Gastrocnemius medialis (tissue), 4 donors: ENCODE results near the gene HOTAIR. TPM values are rescaled to one million over a fixed set of nuclear protein-coding genes. Genes with fewer than 3 reads are reported as not detected.
A peak's percentile ranks its signal among the peaks of the same experiment; 100 is the strongest.

Experiments
- ATAC-seq, 2 donors: fragments of 150-250 bp; one replicate each; pipeline ENCODE4 v1.9.1; 2016
- DNase-seq, 2 donors: peaks; one replicate each; pipeline ENCODE4 v3.0.0-alpha.2; 2019
- H3K27ac ChIP-seq, 4 donors: fragments of 200-600 bp; sonication (generic); 1 replicate in 1 of 4; 2 replicates in 3 of 4; pipeline ENCODE4 v1.5.1; 2016 to 2018; ENCODE audit warnings: mild to moderate bottlenecking in 2 of 4, moderate library complexity in 1 of 4
- H3K27me3 ChIP-seq, 3 donors: fragments of 200-600 bp; sonication (generic) in 2 of 3; 1 replicate in 1 of 3; 2 replicates in 2 of 3; pipeline versions ENCODE4 v1.5.1 to v1.6.0; 2016 to 2019; ENCODE audit warnings: mild to moderate bottlenecking in 1 of 3, moderate library complexity in 1 of 3
- H3K36me3 ChIP-seq, 2 donors: fragments of 200-600 bp; sonication (generic) in 1 of 2; one replicate each; pipeline ENCODE4 v1.5.1; 2017 to 2018
- H3K4me1 ChIP-seq, 2 donors: fragments of 200-600 bp; sonication (generic) in 1 of 2; one replicate each; pipeline ENCODE4 v1.5.1; 2016 to 2017; ENCODE audit warnings: mild to moderate bottlenecking in 2 of 2
- H3K4me3 ChIP-seq, 4 donors: fragments of 200-600 bp; sonication (generic) in 3 of 4; 1 replicate in 1 of 4; 2 replicates in 3 of 4; pipeline ENCODE4 v1.5.1; 2016 to 2019; ENCODE audit warnings: mild to moderate bottlenecking in 2 of 4
- H3K9me3 ChIP-seq, 3 donors: fragments of 200-600 bp; sonication (generic) in 2 of 3; 1 replicate in 1 of 3; 2 replicates in 2 of 3; pipeline ENCODE4 v1.5.1; 2016 to 2019
- CTCF ChIP-seq, 5 experiments: fragments of 450-650 bp in 3 of 5; fragments of 200-600 bp in 2 of 5; sonication (generic) in 2 of 5; IDR thresholded peaks in 4 of 5; conservative IDR thresholded peaks in 1 of 5; 1 replicate in 4 of 5; 2 replicates in 1 of 5; pipeline ENCODE4 v1.5.1; 2016 to 2019; ENCODE audit warnings: antibody characterized with exemption in 5 of 5, mild to moderate bottlenecking in 3 of 5, moderate library complexity in 3 of 5
- POLR2A ChIP-seq, 2 donors: fragments of 450-650 bp; IDR thresholded peaks; one replicate each; pipeline ENCODE4 v1.6.1; 2017; ENCODE audit warnings: antibody characterized with exemption in 2 of 2, mild to moderate bottlenecking in 2 of 2, moderate library complexity in 2 of 2
- in situ Hi-C, 4 donors: fragments of 200-750 bp; cut with MboI; loops; one replicate each; pipeline versions ENCODE4 v1.15.0 to v1.8.0; 2017; ENCODE audit warnings: low sequenced_read_pairs in 4 of 4
- intact Hi-C: fragments of 100-400 bp; cut with DNase I; formaldehyde crosslinking; loops from one replicate; pipeline ENCODE4 v1.15.1; 2023; ENCODE audit warnings: low total_unique reads
- total RNA-seq, 4 donors: library from RNA; depleted of rRNA; stranded (reverse); fragments of >200 nt; gene quantifications; one replicate each; pipeline versions ENCODE4 v1.1.0 to v1.2.3, GENCODE V29; 2016

Gene HOTAIR
- total RNA-seq, 4 donors from 2014 or later: 0.35 to 0.83 (median 0.56) TPM; not detected in 1

GRCh38 chr12:53986686-53987483, 12.1 kb upstream of the HOTAIR start:
- intact Hi-C loops: loop anchor here (2.0 to 5.0 kb wide), 2 partner anchors 32 to 295 kb away; partner anchors contain the start of genes CBX5 and HNRNPA1
- TF ChIP-seq CTCF (IDR thresholded peaks at IDR 0.05 in 4 of 5, conservative IDR thresholded peaks at IDR 0.05 in 1 of 5) (no peak), POLR2A (IDR thresholded peaks at IDR 0.05) (no peak)
- Histone ChIP-seq H3K4me3 (peak overlapping the region; percentile 68 to 85 (median 82)), H3K4me1 (peaks cover 45 to 47% of the 10 kb centered on the region in 2 donors), H3K27me3 (peaks cover 0 to 21% (median 0%) of the 10 kb centered on the region in 3 donors), H3K27ac (peak overlapping the region; percentile 94 to 100 (median 98)), H3K9me3 (no peaks in the 10 kb centered on the region), H3K36me3 (no peaks in the 10 kb centered on the region)
- DNase-seq: no peak
- ATAC-seq: no peak
- in situ Hi-C loops: loop anchor here (10.0 to 25.0 kb wide), 4 partner anchors 218 to 1725 kb away; partner anchors contain the start of genes GPR84 (in 2 of the 4), BLOC1S1 (in 1 of the 4), ITGA7 (in 1 of the 4) and RDH5 (in 1 of the 4)

DNA sequence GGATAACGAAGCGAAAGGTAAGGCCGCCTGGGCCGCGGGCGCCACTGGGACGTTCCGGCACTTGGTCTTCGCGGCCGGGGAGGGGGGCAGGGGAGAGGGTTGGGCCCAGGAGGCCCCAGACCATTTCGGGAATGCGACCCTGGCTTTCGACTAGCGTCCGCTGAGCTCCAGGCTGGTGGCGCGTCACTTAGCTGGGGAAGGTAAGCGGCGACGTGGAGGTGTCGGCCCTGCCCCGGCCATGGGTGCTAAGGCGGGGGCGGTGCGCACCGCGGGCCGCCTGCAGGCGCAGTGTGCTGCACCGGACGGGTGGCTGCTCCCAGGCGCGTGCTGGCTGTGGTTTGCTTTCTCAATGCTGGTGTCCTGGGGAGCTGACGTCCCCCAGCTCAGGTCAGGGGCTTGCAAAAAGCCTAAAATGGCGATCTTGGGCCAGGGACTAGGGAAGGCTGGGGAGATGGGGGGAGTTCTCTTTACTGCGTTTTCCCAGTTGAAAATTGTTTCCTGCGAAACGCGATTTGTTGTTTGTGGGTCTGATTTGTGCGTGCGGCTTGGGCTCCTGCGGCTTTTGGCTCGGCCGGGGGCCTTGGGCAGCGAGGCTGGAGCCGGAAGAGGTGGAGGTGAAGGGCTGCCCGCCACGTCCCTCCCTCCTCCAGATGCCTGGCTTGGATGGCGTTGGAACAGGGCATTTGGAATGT, 11.4 kb upstream of the HOTAIR start:
- DNase-seq: peak in 1 of 2 donors; percentile 69
- in situ Hi-C loops (loop anchor here (10.0 to 25.0 kb wide), 4 partner anchors 219 to 1726 kb away; partner anchors contain the start of genes GPR84 (in 2 of the 4), BLOC1S1 (in 1 of the 4), ITGA7 (in 1 of the 4) and RDH5 (in 1 of the 4)), intact Hi-C loops (loop anchor here (2.0 to 5.0 kb wide), 3 partner anchors 33 to 373 kb away; partner anchors contain the start of genes CBX5 and HNRNPA1)
- H3K9me3 ChIP-seq: no peaks in the 10 kb centered on the region
- peak overlapping the region; percentile 94 to 100 (median 98) for H3K27ac ChIP-seq
- TF ChIP-seq POLR2A (IDR thresholded peaks at IDR 0.05): peak; percentile 76 to 90
- TF ChIP-seq CTCF (IDR thresholded peaks at IDR 0.05 in 4 of 5, conservative IDR thresholded peaks at IDR 0.05 in 1 of 5): peak in 2 of 5 experiments; percentile 14 to 19
- peak; percentile 10 to 16 for ATAC-seq
- no peaks in the 10 kb centered on the region for H3K36me3 ChIP-seq
- peak overlapping the region; percentile 68 to 85 (median 82) for H3K4me3 ChIP-seq
- peaks cover 37 to 41% of the 10 kb centered on the region in 2 donors for H3K4me1 ChIP-seq
- H3K27me3 ChIP-seq: peaks cover 0 to 28% (median 0%) of the 10 kb centered on the region in 3 donors

DNA sequence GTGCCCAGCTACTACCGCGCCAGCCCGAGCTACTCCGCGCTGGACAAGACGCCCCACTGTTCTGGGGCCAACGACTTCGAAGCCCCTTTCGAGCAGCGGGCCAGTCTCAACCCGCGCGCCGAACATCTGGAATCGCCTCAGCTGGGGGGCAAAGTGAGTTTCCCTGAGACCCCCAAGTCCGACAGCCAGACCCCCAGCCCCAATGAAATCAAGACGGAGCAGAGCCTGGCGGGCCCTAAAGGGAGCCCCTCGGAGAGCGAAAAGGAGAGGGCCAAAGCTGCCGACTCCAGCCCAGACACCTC, 10.9 kb upstream of the HOTAIR start:
- no peak for TF ChIP-seq POLR2A (IDR thresholded peaks at IDR 0.05)
- TF ChIP-seq CTCF (IDR thresholded peaks at IDR 0.05 in 4 of 5, conservative IDR thresholded peaks at IDR 0.05 in 1 of 5): no peak
- in situ Hi-C loops (loop anchor here (10.0 to 25.0 kb wide), 4 partner anchors 219 to 1727 kb away; partner anchors contain the start of genes GPR84 (in 2 of the 4), BLOC1S1 (in 1 of the 4), ITGA7 (in 1 of the 4) and RDH5 (in 1 of the 4)), intact Hi-C loops (loop anchor here (2.0 to 5.0 kb wide), 2 partner anchors 297 to 373 kb away; partner anchors contain the start of genes CBX5 and HNRNPA1)
- no peaks in the 10 kb centered on the region for H3K9me3 ChIP-seq
- peaks cover 37 to 46% of the 10 kb centered on the region in 2 donors for H3K4me1 ChIP-seq
- H3K4me3 ChIP-seq: peak overlapping the region; percentile 68 to 85 (median 82)
- ATAC-seq: no peak
- peaks cover 0 to 33% (median 0%) of the 10 kb centered on the region in 3 donors for H3K27me3 ChIP-seq
- DNase-seq: peak in 1 of 2 donors; percentile 25
- no peaks in the 10 kb centered on the region for H3K36me3 ChIP-seq
- peak overlapping the region; percentile 94 to 100 (median 98) for H3K27ac ChIP-seq
